ENCODE measurements around the gene PNMA8A. TPM values are rescaled to one million over a fixed set of nuclear protein-coding genes. Genes with fewer than 3 reads are reported as not detected.

The PNMA8A gene
- total RNA-seq, 4 donors from 2014 or later: 1.6 to 5.4 (median 4.0) TPM

DNA sequence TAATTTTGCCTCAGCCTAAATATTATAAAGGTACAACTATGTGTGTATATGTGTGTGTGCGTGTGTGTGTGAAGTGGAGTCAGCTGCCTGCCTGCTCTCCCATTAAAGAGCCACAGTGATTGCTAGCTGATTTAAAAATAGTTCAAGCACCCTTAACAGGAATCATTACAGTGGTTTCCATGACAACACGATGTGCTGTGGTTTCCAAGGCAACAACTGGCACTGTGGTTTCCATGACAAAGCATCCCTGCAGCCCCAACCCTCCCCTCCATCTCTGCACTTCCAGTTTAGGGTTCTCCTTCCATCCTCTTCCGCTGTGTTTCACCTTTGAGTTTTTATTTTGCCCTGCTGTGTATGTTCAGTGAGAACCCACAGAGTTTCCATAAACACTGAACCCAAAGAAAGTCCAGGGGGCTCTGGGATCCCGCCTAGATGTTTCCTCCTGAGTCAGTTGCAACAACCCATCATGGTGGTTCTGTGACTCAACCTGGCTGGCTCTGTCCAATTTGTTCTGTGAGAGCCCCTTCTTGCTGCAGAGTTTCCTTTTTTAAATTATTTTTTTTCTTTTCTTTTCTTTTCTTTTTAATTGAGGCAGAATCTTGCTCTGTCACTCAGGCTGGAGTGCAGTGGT lies 7.1 kb upstream of the PNMA8A start:
- Histone ChIP-seq H3K27ac (no peak overlapping the region), H3K9me3 (no peaks in the 10 kb centered on the region), H3K27me3 (peaks cover 38% of the 10 kb centered on the region), H3K4me3 (no peak overlapping the region), H3K4me1 (peaks cover 0 to 19% (median 0%) of the 10 kb centered on the region in 3 donors), H3K36me3 (no peaks in the 10 kb centered on the region)
- TF ChIP-seq POLR2AphosphoS5 (IDR thresholded peaks at IDR 0.05) (no peak), POLR2A (IDR thresholded peaks at IDR 0.05) (no peak), EP300 (IDR thresholded peaks at IDR 0.05) (no peak)
- TF ChIP-seq, protein P1, sequence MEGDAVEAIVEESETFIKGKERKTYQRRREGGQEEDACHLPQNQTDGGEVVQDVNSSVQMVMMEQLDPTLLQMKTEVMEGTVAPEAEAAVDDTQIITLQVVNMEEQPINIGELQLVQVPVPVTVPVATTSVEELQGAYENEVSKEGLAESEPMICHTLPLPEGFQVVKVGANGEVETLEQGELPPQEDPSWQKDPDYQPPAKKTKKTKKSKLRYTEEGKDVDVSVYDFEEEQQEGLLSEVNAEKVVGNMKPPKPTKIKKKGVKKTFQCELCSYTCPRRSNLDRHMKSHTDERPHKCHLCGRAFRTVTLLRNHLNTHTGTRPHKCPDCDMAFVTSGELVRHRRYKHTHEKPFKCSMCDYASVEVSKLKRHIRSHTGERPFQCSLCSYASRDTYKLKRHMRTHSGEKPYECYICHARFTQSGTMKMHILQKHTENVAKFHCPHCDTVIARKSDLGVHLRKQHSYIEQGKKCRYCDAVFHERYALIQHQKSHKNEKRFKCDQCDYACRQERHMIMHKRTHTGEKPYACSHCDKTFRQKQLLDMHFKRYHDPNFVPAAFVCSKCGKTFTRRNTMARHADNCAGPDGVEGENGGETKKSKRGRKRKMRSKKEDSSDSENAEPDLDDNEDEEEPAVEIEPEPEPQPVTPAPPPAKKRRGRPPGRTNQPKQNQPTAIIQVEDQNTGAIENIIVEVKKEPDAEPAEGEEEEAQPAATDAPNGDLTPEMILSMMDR (IDR thresholded peaks at IDR 0.05): no peak
- 63 to 67% methylated on average over 3 to 4 of the region's 4 CpGs for WGBS, 2 donors (ENCODE audit: low coverage in 1 of 2)
- no peak for ATAC-seq

DNA sequence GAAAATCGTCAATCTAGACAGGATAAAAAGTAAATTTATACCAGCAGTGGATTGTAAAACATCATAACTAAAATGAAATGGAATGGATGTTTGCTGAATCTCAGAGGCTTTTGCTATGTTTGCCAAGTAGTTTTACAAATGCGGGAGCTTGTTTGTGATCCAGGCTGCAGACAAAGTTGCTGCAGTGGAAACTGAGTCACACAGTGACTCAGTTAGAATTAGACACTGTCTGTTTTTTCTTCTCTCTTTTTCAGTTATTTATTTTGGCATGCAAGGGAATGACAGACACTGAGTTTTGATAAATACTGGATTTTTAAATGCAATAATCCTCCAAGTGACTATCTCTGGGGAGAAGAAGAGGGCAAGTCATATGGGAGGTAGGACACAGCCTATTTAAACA lies 4.6 kb upstream of the PNMA8A start:
- peaks cover 31% of the 10 kb centered on the region for H3K27me3 ChIP-seq
- H3K36me3 ChIP-seq: no peaks in the 10 kb centered on the region
- H3K27ac ChIP-seq: no peak overlapping the region
- TF ChIP-seq EP300 (IDR thresholded peaks at IDR 0.05) (no peak), POLR2A (IDR thresholded peaks at IDR 0.05) (no peak), POLR2AphosphoS5 (IDR thresholded peaks at IDR 0.05) (no peak)
- TF ChIP-seq, protein P1 (IDR thresholded peaks at IDR 0.05): no peak
- no peak overlapping the region for H3K4me3 ChIP-seq
- peaks cover 0 to 22% (median 6%) of the 10 kb centered on the region in 3 donors for H3K4me1 ChIP-seq
- 37 to 39% methylated on average over 2 of the region's 2 CpGs for WGBS, 2 donors (ENCODE audit: low coverage in 1 of 2)
- no peaks in the 10 kb centered on the region for H3K9me3 ChIP-seq
- no peak for ATAC-seq

DNA sequence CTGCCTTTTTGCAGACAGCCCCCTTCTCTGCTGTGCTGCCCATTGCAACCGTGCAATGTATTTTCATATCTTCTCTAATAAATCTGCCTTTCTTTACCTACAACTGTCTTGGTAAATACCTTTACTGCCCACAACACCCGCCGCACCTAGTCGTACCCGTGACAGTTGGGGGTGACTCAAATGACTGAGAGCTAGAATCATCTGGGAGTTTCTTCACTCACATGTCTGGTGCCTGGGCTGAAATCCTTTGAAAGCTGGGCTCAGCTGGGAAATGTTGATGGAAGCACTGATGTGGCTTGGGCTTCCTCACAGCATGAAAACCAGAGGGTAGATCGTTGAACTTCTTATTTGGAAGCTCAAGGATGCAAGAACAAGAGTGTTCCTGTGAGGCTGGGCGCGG lies 2.8 kb upstream of the PNMA8A start:
- no peaks in the 10 kb centered on the region for H3K9me3 ChIP-seq
- H3K4me1 ChIP-seq: peaks cover 0 to 17% (median 6%) of the 10 kb centered on the region in 3 donors
- no peak overlapping the region for H3K27ac ChIP-seq
- no peak for ATAC-seq
- TF ChIP-seq EP300 (IDR thresholded peaks at IDR 0.05): no peak
- TF ChIP-seq, protein P1 (IDR thresholded peaks at IDR 0.05): no peak
- no peak for TF ChIP-seq POLR2AphosphoS5 (IDR thresholded peaks at IDR 0.05)
- no peak for TF ChIP-seq POLR2A (IDR thresholded peaks at IDR 0.05)
- H3K27me3 ChIP-seq: peaks cover 23% of the 10 kb centered on the region
- 87 to 90% methylated on average over 4 to 8 of the region's 8 CpGs for WGBS, 2 donors (ENCODE audit: low coverage in 1 of 2)
- H3K36me3 ChIP-seq: no peaks in the 10 kb centered on the region
- H3K4me3 ChIP-seq: no peak overlapping the region

GRCh38 chr19:46472592-46472991 lies 1.2 kb upstream of the PNMA8A start:
- no peak overlapping the region for H3K4me3 ChIP-seq
- peaks cover 23% of the 10 kb centered on the region for H3K27me3 ChIP-seq
- 83 to 100% methylated on average over 1 of the region's 4 CpGs for WGBS, 2 donors (ENCODE audit: low coverage in 1 of 2)
- ATAC-seq: no peak
- H3K36me3 ChIP-seq: no peaks in the 10 kb centered on the region
- no peak for TF ChIP-seq POLR2A (IDR thresholded peaks at IDR 0.05)
- no peak for TF ChIP-seq EP300 (IDR thresholded peaks at IDR 0.05)
- TF ChIP-seq, protein P1 (IDR thresholded peaks at IDR 0.05): no peak
- no peak for TF ChIP-seq POLR2AphosphoS5 (IDR thresholded peaks at IDR 0.05)
- H3K4me1 ChIP-seq: peaks cover 0 to 17% (median 6%) of the 10 kb centered on the region in 3 donors
- no peaks in the 10 kb centered on the region for H3K9me3 ChIP-seq
- H3K27ac ChIP-seq: no peak overlapping the region
